Ramos (cell line): Measurements from ENCODE around the gene GSC2.

Experiments
- in situ Hi-C: fragments of 300-500 bp; cut with MboI; formaldehyde crosslinking; loops from one replicate; pipeline ENCODE4 v1.14.3; 2022; ENCODE audit warnings: low sequenced_read_pairs; ENCODE audit not compliant: unreplicated experiment

The GSC2 gene

DNA sequence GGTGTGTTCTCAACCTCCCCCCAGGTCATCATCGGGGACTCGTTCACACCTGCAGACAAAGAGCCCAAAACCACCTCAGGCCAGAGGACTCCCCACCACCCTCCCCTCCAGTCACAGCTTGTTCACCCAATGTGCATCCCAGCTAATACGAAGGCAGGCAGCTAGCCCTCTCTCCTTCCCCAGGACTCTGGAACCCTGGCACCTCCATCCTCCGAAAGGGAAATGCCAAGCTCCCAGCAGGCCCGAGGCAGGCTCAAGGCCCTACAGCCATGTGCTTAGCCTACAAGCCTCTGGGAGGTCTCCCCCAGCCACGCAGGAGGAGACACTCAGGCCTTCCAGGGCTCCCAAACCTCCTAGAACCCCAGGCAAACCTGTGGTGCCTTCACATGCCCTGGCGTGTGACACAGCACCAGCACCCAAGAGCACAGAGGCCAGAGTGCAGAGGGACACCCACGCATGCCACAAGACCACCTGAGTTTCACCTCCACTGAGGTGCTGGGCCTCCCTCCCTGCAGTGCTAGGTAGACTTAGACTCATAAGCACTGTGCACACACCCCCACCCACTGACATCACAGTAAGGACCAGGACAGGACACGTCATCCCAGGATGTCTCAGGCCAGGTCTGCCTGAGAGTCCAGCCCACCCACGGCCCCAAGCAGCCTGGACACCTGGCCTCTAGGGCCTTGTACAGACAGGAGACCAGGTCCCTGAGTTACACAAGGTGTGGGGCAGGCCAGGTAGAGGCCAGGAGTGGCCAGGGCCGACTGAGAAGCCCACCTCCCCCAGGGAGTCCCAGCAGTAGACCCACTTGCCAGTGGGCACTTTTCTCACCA lies 12.5 kb downstream of the GSC2 start:
- in situ Hi-C loops, result no loop called here

DNA sequence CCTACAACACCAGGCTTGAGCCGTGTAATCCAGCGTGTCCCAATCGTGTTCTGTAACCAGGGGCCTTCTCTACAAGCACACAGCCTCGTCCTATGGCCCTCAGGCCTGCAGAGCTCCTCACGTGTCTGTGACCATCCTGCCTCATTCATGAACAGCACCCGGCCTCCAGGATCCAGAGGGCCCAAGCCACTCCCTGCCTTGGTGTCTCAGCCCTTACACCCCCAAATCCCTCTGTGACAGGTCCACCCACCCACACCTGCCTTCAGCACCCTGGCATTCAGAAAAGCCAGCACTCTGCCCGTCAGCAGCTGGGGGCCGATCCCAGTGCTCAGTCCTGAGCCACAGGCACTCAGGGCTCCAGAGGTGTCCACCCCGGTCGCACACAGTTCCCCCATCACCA lies 13.2 kb downstream of the GSC2 start:
- in situ Hi-C loops, result no loop called here

DNA sequence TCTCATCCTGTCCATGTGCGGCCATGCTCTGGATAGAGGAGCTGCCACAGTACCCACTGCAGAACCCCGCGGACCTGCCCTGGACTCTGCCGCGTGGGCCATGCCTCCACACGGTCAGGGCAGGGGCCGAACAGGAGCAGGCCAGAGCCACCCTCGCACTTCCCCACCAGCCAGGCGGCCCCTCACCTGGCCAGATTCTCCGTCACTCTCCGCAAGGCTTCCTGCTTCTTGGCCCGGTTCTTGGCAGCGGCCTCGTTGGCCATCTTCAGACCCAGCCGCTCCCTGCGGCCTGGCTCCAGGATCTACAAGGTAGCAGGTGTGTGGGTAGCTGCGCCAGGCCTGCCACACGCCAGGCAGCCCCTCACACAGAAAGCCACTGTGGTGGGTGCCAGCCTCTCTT lies 15.2 kb downstream of the GSC2 start:
- in situ Hi-C loops, result no loop called here

DNA sequence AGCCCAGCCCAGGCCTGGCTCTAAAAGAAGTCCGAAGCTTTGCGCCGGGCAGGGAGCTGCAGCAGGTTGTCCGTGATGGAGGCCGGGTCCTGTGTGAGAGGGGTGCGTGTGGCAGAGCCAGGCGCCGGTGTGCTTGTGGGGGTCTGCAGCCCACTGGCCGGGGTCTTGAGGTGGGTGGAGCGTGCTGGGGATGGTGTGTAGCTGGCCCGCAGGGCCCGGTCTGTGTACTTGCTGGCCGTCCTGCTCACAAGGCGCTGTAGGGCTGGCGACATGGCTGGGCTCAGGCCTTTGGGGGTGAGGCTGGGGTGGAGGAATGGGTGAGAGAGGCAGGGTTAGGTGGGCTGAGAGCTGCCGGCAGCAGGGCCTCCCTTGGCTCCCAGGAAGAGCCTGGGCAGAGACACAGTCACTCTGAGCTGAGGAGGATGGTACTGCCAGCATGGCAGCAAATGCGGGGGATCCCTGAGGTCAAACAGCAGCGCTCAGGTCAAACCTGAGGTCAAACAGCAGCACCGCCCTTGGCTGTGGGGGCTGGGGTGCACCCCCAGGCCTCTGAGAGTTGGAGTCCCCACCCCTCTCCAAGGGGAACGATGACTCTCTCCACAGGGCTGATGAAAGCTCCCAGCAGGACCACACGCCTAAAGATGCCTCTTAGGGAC lies 15.8 kb downstream of the GSC2 start:
- in situ Hi-C loops, result no loop called here

DNA sequence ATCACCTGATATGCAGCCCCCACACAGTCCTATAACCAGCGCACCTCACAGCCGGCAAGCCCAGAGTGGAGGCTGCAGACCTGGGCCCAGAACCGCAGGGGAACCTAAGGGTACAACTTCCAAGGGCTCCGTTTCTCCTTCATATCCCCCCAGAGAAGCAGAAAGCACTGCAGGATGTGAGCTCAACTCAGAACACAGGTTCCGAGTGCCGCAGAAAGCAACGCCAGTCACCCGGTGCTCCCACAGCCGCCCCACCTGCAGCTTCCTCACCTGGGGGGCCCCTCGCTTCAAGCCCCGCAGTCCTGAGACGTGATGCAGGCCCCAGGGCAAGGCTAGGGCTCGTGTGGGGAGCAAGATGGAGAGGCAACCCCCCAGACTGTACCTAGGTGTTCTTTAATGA lies 16.5 kb downstream of the GSC2 start:
- in situ Hi-C loops, result no loop called here

DNA sequence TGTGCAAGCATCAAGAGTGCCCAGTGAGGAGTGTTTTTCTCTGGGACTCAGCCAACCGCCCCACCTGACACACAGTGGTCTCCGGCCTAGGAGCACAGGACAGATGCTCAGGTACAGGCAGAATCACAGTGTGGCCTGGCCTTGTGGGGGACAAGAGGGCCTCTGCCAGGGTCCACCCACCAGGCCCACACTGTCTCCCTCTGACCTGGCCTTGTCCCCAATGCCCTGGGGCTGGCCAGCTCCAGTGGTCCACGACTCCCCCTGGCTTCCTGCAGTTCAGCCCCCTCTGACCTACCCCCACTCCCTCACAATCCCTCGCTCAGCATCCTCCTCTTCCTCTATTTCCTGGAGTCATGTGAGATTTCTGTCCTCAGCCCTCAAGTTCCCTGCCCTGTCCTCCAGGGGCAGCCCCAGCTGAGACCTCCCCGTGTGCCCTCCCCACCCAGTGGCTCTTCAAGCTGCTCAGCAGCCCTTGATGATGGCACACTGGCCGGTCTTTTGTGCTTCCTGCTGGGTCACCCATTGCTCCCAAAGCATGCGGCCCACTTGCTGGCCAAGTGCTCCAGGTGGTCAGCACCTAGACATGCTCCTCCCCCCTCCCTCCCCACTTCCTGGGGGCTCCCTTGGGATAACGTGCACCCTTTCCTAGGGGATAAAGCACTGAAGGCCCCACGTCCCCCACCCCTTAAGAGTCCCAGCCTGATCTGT lies 17.2 kb downstream of the GSC2 start:
- in situ Hi-C loops, result no loop called here

DNA sequence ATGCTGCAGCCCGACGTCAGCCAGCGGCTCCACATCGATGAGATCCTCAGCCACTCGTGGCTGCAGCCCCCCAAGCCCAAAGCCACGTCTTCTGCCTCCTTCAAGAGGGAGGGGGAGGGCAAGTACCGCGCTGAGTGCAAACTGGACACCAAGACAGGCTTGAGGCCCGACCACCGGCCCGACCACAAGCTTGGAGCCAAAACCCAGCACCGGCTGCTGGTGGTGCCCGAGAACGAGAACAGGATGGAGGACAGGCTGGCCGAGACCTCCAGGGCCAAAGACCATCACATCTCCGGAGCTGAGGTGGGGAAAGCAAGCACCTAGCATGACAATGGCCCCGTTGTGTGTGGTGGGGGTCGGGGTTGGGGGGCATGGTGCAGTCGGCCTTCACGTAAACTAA lies 17.9 kb downstream of the GSC2 start:
- in situ Hi-C loops, result no loop called here

DNA sequence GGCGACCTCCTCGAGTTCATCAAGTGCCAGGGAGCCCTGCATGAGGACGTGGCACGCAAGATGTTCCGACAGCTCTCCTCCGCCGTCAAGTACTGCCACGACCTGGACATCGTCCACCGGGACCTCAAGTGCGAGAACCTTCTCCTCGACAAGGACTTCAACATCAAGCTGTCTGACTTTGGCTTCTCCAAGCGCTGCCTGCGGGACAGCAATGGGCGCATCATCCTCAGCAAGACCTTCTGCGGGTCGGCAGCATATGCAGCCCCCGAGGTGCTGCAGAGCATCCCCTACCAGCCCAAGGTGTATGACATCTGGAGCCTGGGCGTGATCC lies 18.4 kb downstream of the GSC2 start:
- in situ Hi-C loops, result no loop called here

DNA sequence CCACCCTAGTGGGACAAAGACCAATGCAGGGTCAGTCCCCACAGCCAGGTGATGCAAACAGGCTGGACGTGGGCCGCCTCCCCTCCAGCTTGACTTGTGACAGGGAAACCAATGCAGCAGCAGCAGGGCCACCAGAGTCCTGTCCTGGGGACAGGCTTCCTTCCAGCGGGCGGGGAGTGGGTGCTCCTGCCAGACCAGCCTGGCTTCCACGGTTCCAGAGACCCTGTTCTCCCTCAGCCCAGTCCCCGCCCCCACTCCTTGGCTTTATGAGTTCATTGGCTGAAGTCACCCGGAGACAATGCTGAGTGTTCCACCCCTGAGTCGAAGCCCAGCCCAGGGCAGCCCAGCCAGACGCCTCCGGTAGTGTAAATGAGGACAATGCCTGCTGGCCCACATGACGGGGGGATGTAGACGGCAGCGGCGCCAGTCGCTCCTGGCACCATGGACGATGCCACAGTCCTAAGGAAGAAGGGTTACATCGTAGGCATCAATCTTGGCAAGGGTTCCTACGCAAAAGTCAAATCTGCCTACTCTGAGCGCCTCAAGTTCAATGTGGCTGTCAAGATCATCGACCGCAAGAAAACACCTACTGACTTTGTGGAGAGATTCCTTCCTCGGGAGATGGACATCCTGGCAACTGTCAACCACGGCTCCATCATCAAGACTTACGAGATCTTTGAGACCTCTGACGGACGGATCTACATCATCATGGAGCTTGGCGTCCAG lies 19.0 kb downstream of the GSC2 start, which contains the start of gene TSSK2:
TSS of gene TSSK2 (plus strand) at position 350 of the 726 bp plus-strand sequence. CDS start at position 442, 92 bp downstream.
- in situ Hi-C loops, result no loop called here

DNA sequence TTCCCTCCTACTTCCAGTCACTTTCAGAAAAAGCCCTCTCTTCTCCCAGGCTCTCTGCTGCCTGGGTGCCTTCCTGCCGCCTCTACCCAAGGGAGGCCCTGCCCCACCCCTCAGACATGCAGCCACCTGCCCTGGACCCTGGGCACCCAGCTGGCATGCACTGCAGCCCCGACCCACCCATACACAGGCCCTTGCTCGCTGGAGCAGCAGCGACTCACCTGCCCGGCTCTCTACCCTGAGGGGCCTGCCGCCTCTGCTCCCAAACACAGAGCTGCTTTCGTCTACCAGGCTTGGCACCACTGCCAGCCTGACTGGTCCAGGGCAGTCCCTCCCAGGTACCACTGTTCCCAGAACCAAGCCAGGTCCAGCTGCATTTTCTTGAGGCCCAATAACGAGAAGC lies 20.2 kb downstream of the GSC2 start:
- in situ Hi-C loops, result no loop called here

DNA sequence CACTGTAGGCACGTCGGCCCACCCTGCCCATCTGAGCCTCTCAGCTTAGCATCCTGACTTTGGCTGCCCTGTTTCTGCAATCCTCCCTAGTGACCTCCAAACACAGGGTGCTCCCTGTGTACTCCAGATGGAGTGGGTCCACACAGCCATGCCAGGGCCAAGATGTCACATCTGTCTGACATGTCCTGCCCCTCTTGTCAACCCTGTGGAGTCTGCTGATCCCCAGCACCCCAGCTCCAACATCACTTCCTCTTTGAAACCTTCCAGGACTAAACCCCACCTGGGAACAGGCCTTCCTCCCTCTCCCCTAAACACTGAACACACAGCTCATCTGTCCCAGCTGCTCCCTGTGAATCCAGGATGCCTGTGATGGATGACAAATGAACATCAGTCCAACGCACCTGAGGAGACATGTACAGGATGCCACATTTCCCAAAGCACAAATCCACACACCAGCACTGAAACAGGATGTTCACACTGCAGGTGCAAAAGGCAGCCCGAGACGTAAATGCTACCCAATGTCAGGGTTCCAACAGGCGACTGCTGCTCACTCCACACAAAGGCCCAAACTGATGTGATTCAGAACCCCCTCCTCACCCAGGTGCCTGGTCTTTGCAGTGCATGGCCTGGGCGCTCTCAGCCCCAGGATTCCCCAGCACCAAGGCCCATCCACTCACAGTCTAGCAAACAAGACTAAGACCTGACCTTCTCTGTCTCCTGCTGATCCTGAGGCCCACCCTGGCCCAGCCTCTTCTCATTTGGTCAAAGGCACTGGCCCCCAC lies 21.0 kb downstream of the GSC2 start:
- in situ Hi-C loops, result no loop called here

DNA sequence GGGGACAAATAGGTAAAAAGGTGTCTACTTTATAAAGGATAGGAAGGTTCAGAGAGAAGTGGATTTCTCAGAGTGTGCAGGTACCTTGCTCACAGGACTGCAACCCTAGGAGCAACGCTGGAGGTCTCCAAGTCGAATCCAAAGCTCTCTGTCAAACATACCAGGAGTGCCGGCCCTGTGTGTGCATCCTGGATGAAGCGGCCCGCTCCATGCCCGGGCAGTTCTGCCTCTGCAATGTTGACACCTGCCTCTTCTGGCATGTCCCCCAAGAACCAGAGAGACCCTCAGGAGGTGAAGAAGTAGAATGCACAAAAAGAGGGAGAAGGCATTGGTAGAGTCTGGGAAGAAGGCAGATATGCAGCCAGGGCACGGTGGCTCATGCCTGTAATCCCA lies 22.1 kb downstream of the GSC2 start:
- in situ Hi-C loops, result no loop called here

DNA sequence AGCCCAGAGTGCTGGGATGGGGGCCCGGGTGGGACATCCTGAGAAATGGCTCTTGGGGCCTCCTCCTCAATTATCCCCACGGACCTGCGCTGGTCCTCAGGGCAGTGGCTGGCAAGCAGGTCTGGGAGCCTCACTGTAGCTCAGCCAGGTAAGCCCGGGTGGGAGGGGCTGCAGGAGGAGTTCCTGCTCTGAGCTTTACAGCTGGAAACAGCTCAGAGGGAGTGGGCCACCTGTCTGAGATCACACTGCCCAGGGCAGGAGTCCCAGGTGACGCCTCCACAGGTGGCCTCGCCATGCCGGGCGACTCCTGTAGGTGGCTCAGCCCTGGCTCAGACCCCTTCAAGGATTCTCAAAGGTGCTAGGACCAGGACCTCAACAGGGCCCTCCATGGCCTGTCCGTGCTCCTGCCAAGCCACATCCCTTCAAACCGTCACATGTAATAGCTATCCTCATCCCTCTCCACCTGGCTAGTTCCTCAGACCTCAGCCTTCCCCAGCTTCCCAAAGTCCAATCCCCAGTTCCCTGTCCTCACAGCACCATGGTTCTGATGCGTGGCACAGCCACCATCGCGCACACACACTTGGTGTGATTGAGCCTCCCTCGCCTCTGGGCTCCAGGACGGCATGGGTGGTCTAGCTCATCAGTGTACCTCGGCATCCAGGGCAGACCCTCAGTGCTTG lies 22.6 kb downstream of the GSC2 start:
- in situ Hi-C loops, result no loop called here

DNA sequence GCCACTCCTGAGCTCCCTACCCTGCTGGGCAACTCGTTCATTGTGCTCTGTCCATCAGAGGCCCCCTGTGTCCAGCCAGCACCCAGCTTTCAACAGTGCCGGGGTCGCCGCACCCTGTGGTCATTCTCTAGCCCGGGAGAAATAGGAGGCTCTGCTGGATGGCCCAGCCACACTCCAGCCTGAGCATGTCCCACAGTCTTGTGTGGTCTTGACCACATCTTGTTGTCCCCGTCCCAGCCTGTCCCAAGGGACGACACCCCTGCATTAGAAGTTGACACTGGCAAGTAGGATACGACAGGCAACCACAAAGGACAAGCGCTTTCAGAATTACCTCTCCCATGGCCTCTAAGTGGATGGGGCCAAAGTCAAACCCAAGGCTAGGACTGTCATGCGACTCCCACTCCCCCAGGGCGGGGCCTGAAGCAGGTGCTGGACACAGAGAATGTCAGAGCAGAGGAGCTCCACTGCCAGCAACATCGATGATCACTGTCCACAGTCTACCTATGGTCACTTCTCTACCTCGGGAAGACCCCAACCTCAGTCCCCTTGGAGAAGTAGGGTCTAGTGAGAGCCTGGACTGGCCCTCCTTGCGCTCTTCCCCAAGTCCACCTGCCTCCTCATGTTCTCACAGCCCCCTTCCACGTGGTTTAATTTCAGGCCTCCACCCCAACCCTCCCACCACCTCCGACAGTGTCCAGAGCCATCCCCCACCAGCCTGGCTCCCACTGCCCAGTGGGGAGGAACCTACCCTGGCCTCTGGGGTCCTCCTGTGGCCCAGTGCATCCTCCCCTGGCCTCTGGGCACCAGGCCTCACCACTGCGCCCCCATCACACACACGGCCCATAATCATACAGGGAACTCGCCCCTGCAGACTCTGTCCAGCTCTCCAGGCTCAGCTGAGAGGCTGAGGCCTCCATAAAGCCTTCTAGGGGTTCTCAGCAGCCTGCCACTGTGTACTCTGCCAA lies 23.5 kb downstream of the GSC2 start:
- in situ Hi-C loops, result no loop called here

DNA sequence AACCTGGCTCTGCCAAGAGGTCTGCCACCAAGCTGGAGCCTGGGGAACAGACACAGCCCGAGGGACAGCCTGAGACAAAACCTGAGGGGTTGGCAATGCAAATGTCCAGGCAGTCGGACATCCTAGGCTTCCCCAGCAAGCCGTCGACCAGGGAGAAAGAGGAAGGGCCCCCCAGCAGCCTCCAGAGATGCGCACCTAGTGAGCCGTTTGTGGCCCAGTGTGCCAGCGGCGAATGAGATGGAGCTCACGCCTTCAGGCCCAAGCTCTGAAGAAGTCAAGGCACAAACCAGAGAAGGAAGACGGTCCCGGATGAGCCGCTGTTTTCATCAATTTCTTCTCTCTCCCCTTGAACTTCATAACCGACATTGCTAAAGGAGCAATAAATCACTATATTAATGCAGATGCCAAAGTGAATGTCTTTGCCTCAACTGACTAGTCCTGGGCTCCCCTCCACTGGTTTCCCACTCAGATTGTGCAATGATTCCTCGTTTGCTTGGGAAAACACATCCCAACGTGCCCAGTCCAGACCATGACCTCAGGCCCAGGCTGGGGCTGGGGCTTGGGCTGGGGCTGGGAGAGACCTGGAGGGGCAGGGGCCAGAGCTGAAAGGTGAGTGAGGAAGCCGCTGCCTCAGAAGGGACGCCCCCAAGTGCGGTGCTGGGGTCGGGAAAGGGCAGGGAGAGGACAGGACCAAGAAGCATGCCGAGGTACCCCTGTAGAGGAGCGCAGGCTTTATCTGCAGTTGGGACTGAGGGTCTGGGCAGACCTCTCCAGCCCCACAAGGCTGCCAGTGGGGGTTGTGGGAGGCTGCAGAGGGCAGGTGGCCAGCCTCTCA lies 24.4 kb downstream of the GSC2 start:
- in situ Hi-C loops, result no loop called here

DNA sequence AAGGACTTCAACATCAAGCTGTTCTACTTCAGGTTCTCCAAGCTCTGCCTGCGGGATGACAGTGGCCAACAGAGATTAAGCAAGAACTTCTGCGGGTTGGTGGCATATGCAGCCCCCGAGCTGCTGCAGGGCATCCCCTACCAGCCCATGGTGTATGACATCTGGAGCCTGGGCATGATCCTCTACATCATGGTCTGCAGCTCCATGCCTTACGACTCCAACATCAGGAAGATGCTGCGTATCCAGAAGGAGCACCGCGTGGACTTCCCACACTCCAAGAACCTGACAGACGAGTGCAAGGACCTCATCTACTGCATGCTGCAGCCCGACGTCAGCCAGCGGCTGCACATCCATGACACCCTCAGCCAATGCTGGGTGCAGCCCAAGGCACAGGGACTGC lies 25.1 kb downstream of the GSC2 start:
- in situ Hi-C loops, result no loop called here

DNA sequence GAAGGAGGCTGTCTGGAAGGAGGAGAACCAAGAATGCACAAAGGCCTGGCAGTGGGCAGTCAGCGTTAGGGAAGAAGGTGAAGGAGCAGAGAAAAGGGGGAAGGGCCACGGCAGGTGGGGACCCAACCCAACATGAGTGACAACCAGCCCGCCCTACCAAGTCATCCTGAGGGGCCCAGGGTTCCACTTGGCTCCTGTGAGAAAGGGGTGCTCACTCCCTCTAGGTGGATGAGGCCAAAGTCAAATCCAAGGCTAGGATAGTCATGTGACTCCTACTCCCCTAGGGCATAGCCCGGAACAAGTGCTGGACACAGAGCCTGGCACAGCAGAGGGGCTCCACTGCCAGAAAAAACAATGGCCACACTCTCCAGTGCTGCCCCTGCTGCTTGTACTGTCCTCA lies 25.7 kb downstream of the GSC2 start:
- in situ Hi-C loops, result no loop called here
